ENCODE results near the gene ROBO1.

Gene ROBO1

GRCh38 chr3:79125313-79125984, 642.3 kb downstream of the ROBO1 start:
- no peaks in the 10 kb centered on the region for H3K36me3 ChIP-seq (ENCODE audit: control insufficient read depth in 2 of 2, insufficient read depth in 2 of 2, low read length in 2 of 2)
- H3K9me3 ChIP-seq (ENCODE audit: control insufficient read depth in 2 of 2, low read length in 2 of 2), result no peaks in the 10 kb centered on the region
- no peaks in the 10 kb centered on the region for H3K4me1 ChIP-seq (ENCODE audit: control insufficient read depth in 2 of 2, insufficient read depth in 2 of 2, low read length in 2 of 2)
- no peaks in the 10 kb centered on the region for H3K27me3 ChIP-seq (ENCODE audit: control insufficient read depth in 2 of 2, insufficient read depth in 2 of 2, low read length in 2 of 2)
- H3K4me3 ChIP-seq (ENCODE audit: low read length in 2 of 2), result no peak overlapping the region
- no peak overlapping the region for H3K27ac ChIP-seq (ENCODE audit: low read depth in 2 of 2, low read length in 2 of 2)
- no peak overlapping the region for H3K9ac ChIP-seq (ENCODE audit: low read depth in 1 of 2, low read length in 2 of 2)

- no peak overlapping the region for H3K4me3 ChIP-seq (ENCODE audit: low read length in 2 of 2)
- no peaks in the 10 kb centered on the region for H3K4me1 ChIP-seq (ENCODE audit: control insufficient read depth in 2 of 2, insufficient read depth in 2 of 2, low read length in 2 of 2)
- no peaks in the 10 kb centered on the region for H3K27me3 ChIP-seq (ENCODE audit: control insufficient read depth in 2 of 2, insufficient read depth in 2 of 2, low read length in 2 of 2)
- no peaks in the 10 kb centered on the region for H3K36me3 ChIP-seq (ENCODE audit: control insufficient read depth in 2 of 2, insufficient read depth in 2 of 2, low read length in 2 of 2)
- H3K27ac ChIP-seq (ENCODE audit: low read depth in 2 of 2, low read length in 2 of 2), result no peak overlapping the region
- H3K9ac ChIP-seq (ENCODE audit: low read depth in 1 of 2, low read length in 2 of 2), result no peak overlapping the region
- H3K9me3 ChIP-seq (ENCODE audit: control insufficient read depth in 2 of 2, low read length in 2 of 2), result no peaks in the 10 kb centered on the region
These were observed 652.3 kb downstream of the ROBO1 start for GRCh38 chr3:79115458-79115857.

- Histone ChIP-seq H3K36me3 (ENCODE audit: control insufficient read depth in 2 of 2, insufficient read depth in 2 of 2, low read length in 2 of 2) (no peaks in the 10 kb centered on the region), H3K4me1 (ENCODE audit: control insufficient read depth in 2 of 2, insufficient read depth in 2 of 2, low read length in 2 of 2) (no peaks in the 10 kb centered on the region), H3K4me3 (ENCODE audit: low read length in 2 of 2) (no peak overlapping the region), H3K27ac (ENCODE audit: low read depth in 2 of 2, low read length in 2 of 2) (no peak overlapping the region), H3K27me3 (ENCODE audit: control insufficient read depth in 2 of 2, insufficient read depth in 2 of 2, low read length in 2 of 2) (no peaks in the 10 kb centered on the region), H3K9me3 (ENCODE audit: control insufficient read depth in 2 of 2, low read length in 2 of 2) (no peaks in the 10 kb centered on the region), H3K9ac (ENCODE audit: low read depth in 1 of 2, low read length in 2 of 2) (no peak overlapping the region)
These were observed 653.9 kb downstream of the ROBO1 start for GRCh38 chr3:79113876-79114275.

GRCh38 chr3:79111375-79112052, 656.3 kb downstream of the ROBO1 start:
- Histone ChIP-seq H3K36me3 (ENCODE audit: control insufficient read depth in 2 of 2, insufficient read depth in 2 of 2, low read length in 2 of 2) (no peaks in the 10 kb centered on the region), H3K27me3 (ENCODE audit: control insufficient read depth in 2 of 2, insufficient read depth in 2 of 2, low read length in 2 of 2) (no peaks in the 10 kb centered on the region), H3K4me3 (ENCODE audit: low read length in 2 of 2) (no peak overlapping the region), H3K9ac (ENCODE audit: low read depth in 1 of 2, low read length in 2 of 2) (no peak overlapping the region), H3K4me1 (ENCODE audit: control insufficient read depth in 2 of 2, insufficient read depth in 2 of 2, low read length in 2 of 2) (no peaks in the 10 kb centered on the region), H3K9me3 (ENCODE audit: control insufficient read depth in 2 of 2, low read length in 2 of 2) (no peaks in the 10 kb centered on the region), H3K27ac (ENCODE audit: low read depth in 2 of 2, low read length in 2 of 2) (no peak overlapping the region)

- no peaks in the 10 kb centered on the region for H3K4me1 ChIP-seq (ENCODE audit: control insufficient read depth in 2 of 2, insufficient read depth in 2 of 2, low read length in 2 of 2)
- H3K4me3 ChIP-seq (ENCODE audit: low read length in 2 of 2), result no peak overlapping the region
- no peak overlapping the region for H3K27ac ChIP-seq (ENCODE audit: low read depth in 2 of 2, low read length in 2 of 2)
- no peak overlapping the region for H3K9ac ChIP-seq (ENCODE audit: low read depth in 1 of 2, low read length in 2 of 2)
- no peaks in the 10 kb centered on the region for H3K27me3 ChIP-seq (ENCODE audit: control insufficient read depth in 2 of 2, insufficient read depth in 2 of 2, low read length in 2 of 2)
- no peaks in the 10 kb centered on the region for H3K9me3 ChIP-seq (ENCODE audit: control insufficient read depth in 2 of 2, low read length in 2 of 2)
- H3K36me3 ChIP-seq (ENCODE audit: control insufficient read depth in 2 of 2, insufficient read depth in 2 of 2, low read length in 2 of 2), result no peaks in the 10 kb centered on the region
These were observed 658.0 kb downstream of the ROBO1 start for GRCh38 chr3:79109754-79110153.

- Histone ChIP-seq H3K36me3 (ENCODE audit: control insufficient read depth in 2 of 2, insufficient read depth in 2 of 2, low read length in 2 of 2) (no peaks in the 10 kb centered on the region), H3K4me1 (ENCODE audit: control insufficient read depth in 2 of 2, insufficient read depth in 2 of 2, low read length in 2 of 2) (no peaks in the 10 kb centered on the region), H3K27me3 (ENCODE audit: control insufficient read depth in 2 of 2, insufficient read depth in 2 of 2, low read length in 2 of 2) (no peaks in the 10 kb centered on the region), H3K9ac (ENCODE audit: low read depth in 1 of 2, low read length in 2 of 2) (no peak overlapping the region), H3K27ac (ENCODE audit: low read depth in 2 of 2, low read length in 2 of 2) (no peak overlapping the region), H3K9me3 (ENCODE audit: control insufficient read depth in 2 of 2, low read length in 2 of 2) (no peaks in the 10 kb centered on the region), H3K4me3 (ENCODE audit: low read length in 2 of 2) (no peak overlapping the region)
These were observed 664.5 kb downstream of the ROBO1 start for GRCh38 chr3:79103307-79103706.

- H3K9ac ChIP-seq (ENCODE audit: low read depth in 1 of 2, low read length in 2 of 2), result no peak overlapping the region
These were observed 669.7 kb downstream of the ROBO1 start for GRCh38 chr3:79097964-79098660.

GRCh38 chr3:79094654-79095053, 673.1 kb downstream of the ROBO1 start:
- Histone ChIP-seq H3K27me3 (ENCODE audit: control insufficient read depth in 2 of 2, insufficient read depth in 2 of 2, low read length in 2 of 2) (no peaks in the 10 kb centered on the region), H3K36me3 (ENCODE audit: control insufficient read depth in 2 of 2, insufficient read depth in 2 of 2, low read length in 2 of 2) (no peaks in the 10 kb centered on the region), H3K9ac (ENCODE audit: low read depth in 1 of 2, low read length in 2 of 2) (no peak overlapping the region), H3K27ac (ENCODE audit: low read depth in 2 of 2, low read length in 2 of 2) (no peak overlapping the region), H3K4me1 (ENCODE audit: control insufficient read depth in 2 of 2, insufficient read depth in 2 of 2, low read length in 2 of 2) (no peaks in the 10 kb centered on the region), H3K4me3 (ENCODE audit: low read length in 2 of 2) (no peak overlapping the region), H3K9me3 (ENCODE audit: control insufficient read depth in 2 of 2, low read length in 2 of 2) (no peaks in the 10 kb centered on the region)

More at GRCh38 chr3:79097964-79098660, 669.7 kb downstream of the ROBO1 start:
- H3K4me3 ChIP-seq (ENCODE audit: low read length in 2 of 2), result no peak overlapping the region
- no peaks in the 10 kb centered on the region for H3K36me3 ChIP-seq (ENCODE audit: control insufficient read depth in 2 of 2, insufficient read depth in 2 of 2, low read length in 2 of 2)
- no peak overlapping the region for H3K27ac ChIP-seq (ENCODE audit: low read depth in 2 of 2, low read length in 2 of 2)
- H3K4me1 ChIP-seq (ENCODE audit: control insufficient read depth in 2 of 2, insufficient read depth in 2 of 2, low read length in 2 of 2), result no peaks in the 10 kb centered on the region
- H3K9me3 ChIP-seq (ENCODE audit: control insufficient read depth in 2 of 2, low read length in 2 of 2), result no peaks in the 10 kb centered on the region
- H3K27me3 ChIP-seq (ENCODE audit: control insufficient read depth in 2 of 2, insufficient read depth in 2 of 2, low read length in 2 of 2), result no peaks in the 10 kb centered on the region

- no peak overlapping the region for H3K4me3 ChIP-seq (ENCODE audit: low read length in 2 of 2)
- H3K9ac ChIP-seq (ENCODE audit: low read depth in 1 of 2, low read length in 2 of 2), result no peak overlapping the region
- no peaks in the 10 kb centered on the region for H3K36me3 ChIP-seq (ENCODE audit: control insufficient read depth in 2 of 2, insufficient read depth in 2 of 2, low read length in 2 of 2)
- H3K27ac ChIP-seq (ENCODE audit: low read depth in 2 of 2, low read length in 2 of 2), result no peak overlapping the region
- no peaks in the 10 kb centered on the region for H3K9me3 ChIP-seq (ENCODE audit: control insufficient read depth in 2 of 2, low read length in 2 of 2)
- H3K27me3 ChIP-seq (ENCODE audit: control insufficient read depth in 2 of 2, insufficient read depth in 2 of 2, low read length in 2 of 2), result no peaks in the 10 kb centered on the region
- H3K4me1 ChIP-seq (ENCODE audit: control insufficient read depth in 2 of 2, insufficient read depth in 2 of 2, low read length in 2 of 2), result no peaks in the 10 kb centered on the region
These were observed 681.3 kb downstream of the ROBO1 start for GRCh38 chr3:79086514-79086913.

GRCh38 chr3:79085171-79085570, 682.6 kb downstream of the ROBO1 start:
- no peak overlapping the region for H3K9ac ChIP-seq (ENCODE audit: low read depth in 1 of 2, low read length in 2 of 2)
- no peaks in the 10 kb centered on the region for H3K4me1 ChIP-seq (ENCODE audit: control insufficient read depth in 2 of 2, insufficient read depth in 2 of 2, low read length in 2 of 2)
- no peaks in the 10 kb centered on the region for H3K36me3 ChIP-seq (ENCODE audit: control insufficient read depth in 2 of 2, insufficient read depth in 2 of 2, low read length in 2 of 2)
- H3K9me3 ChIP-seq (ENCODE audit: control insufficient read depth in 2 of 2, low read length in 2 of 2), result no peaks in the 10 kb centered on the region
- no peak overlapping the region for H3K4me3 ChIP-seq (ENCODE audit: low read length in 2 of 2)
- no peak overlapping the region for H3K27ac ChIP-seq (ENCODE audit: low read depth in 2 of 2, low read length in 2 of 2)
- no peaks in the 10 kb centered on the region for H3K27me3 ChIP-seq (ENCODE audit: control insufficient read depth in 2 of 2, insufficient read depth in 2 of 2, low read length in 2 of 2)

All from mucosa of rectum (tissue), 2 donors.